Activated naive CD4-positive, alpha-beta T cell treated with anti-CD3 and anti-CD28 coated beads, Interleukin-2, amount 50 U/mL, for 72 hours (primary cell): ENCODE results near the gene PSTPIP1. TPM values are rescaled to one million over a fixed set of nuclear protein-coding genes. Genes with fewer than 3 reads are reported as not detected.

Source experiments
- ATAC-seq, 2 donors: fragments of 150-1000 bp; cut with Tn5 transposase; 2 replicates each; pipeline ENCODE4 v1.10.0; 2021; ENCODE audit warnings: mild to moderate bottlenecking in 2 of 2, moderate library complexity in 2 of 2
- DNase-seq, 2 donors: peaks; one replicate each; pipeline ENCODE4 v3.0.0; 2021 to 2022; ENCODE audit warnings: low spot score in 2 of 2
- H3K27ac Mint-ChIP-seq, 2 donors: one replicate each; pipeline ENCODE4 v1.8.0; 2022; ENCODE audit warnings: mild to moderate bottlenecking in 2 of 2, mixed read lengths in 2 of 2
- H3K36me3 Mint-ChIP-seq, 2 donors: one replicate each; pipeline ENCODE4 v1.8.0; 2022; ENCODE audit warnings: mixed read lengths in 2 of 2
- H3K9me3 Mint-ChIP-seq, 2 donors: one replicate each; pipeline ENCODE4 v1.8.0; 2022; ENCODE audit warnings: mixed read lengths in 2 of 2
- total RNA-seq, 2 donors: library from RNA; stranded (reverse); gene quantifications; one replicate each; pipeline ENCODE4 v1.2.3, GENCODE V29; 2022

PSTPIP1 gene
- total RNA-seq, 2 donors from 2014 or later: 95.5 to 149 TPM

DNA sequence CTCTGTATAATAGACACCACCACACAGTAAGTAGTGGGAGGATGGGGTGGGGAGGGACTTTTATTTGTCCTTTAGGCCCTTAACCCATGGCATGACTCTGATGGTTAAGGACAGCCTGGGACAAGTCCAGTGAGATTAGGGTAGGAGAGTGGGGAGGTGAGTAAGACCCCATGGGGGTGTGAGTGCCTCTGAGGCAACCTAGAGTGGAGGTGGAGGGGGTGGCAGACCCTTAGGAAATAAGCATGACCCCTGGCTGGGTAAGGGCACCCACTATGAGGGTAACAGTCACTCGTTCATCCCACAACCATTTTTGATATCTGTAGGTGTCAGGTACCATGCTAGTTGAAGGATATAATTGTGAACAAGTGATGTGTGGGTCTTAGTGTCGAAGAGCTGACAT, 21.0 kb upstream of the PSTPIP1 start:
- ATAC-seq: no peak
- H3K36me3 Mint-ChIP-seq: no peaks in the 10 kb centered on the region
- H3K27ac Mint-ChIP-seq: no peak overlapping the region
- peaks cover 3 to 5% of the 10 kb centered on the region in 2 donors for H3K9me3 Mint-ChIP-seq
- no peak for DNase-seq

GRCh38 chr15:76974456-76975036, 20.4 kb upstream of the PSTPIP1 start:
- DNase-seq (no peak), ATAC-seq (no peak)
- peaks cover 0 to 1% of the 10 kb centered on the region in 2 donors for H3K36me3 Mint-ChIP-seq
- peaks cover 3 to 6% of the 10 kb centered on the region in 2 donors for H3K9me3 Mint-ChIP-seq
- H3K27ac Mint-ChIP-seq: no peak overlapping the region

DNA sequence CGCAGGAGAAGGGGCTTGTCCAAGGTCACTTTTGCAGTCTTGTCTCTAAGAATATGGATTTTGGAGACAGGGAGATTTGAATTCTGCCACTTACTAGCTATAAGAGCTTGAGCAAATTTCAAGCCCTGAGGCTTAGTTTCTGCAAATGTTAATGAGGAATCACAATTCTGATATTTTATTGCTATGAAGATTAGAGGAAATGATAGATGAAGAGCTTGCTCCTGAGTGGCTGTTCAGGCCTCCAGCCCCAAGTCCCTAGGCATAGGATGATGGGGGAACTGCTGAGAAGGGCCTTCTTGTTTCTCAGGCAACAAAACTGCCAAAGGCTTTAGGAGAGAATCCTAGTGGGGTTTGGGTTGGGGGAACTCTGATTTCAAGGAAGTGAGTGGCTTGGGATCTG, 18.8 kb upstream of the PSTPIP1 start:
- no peak overlapping the region for H3K27ac Mint-ChIP-seq
- H3K9me3 Mint-ChIP-seq: peaks cover 3 to 10% of the 10 kb centered on the region in 2 donors
- peaks cover 0 to 6% of the 10 kb centered on the region in 2 donors for H3K36me3 Mint-ChIP-seq
- ATAC-seq: no peak
- no peak for DNase-seq

- no peak overlapping the region for H3K27ac Mint-ChIP-seq
- peaks cover 3 to 10% of the 10 kb centered on the region in 2 donors for H3K9me3 Mint-ChIP-seq
- ATAC-seq: peak; percentile 88 to 96
Measured at GRCh38 chr15:76976572-76977270, 18.2 kb upstream of the PSTPIP1 start.

GRCh38 chr15:76978522-76979330, 16.2 kb upstream of the PSTPIP1 start:
- DNase-seq (no peak), ATAC-seq (no peak)
- H3K9me3 Mint-ChIP-seq: peaks cover 3 to 10% of the 10 kb centered on the region in 2 donors
- H3K27ac Mint-ChIP-seq: no peak overlapping the region
- H3K36me3 Mint-ChIP-seq: peaks cover 0 to 6% of the 10 kb centered on the region in 2 donors

More at GRCh38 chr15:76976572-76977270, 18.2 kb upstream of the PSTPIP1 start:
- no peak for DNase-seq
- H3K36me3 Mint-ChIP-seq: peaks cover 0 to 6% of the 10 kb centered on the region in 2 donors

DNA sequence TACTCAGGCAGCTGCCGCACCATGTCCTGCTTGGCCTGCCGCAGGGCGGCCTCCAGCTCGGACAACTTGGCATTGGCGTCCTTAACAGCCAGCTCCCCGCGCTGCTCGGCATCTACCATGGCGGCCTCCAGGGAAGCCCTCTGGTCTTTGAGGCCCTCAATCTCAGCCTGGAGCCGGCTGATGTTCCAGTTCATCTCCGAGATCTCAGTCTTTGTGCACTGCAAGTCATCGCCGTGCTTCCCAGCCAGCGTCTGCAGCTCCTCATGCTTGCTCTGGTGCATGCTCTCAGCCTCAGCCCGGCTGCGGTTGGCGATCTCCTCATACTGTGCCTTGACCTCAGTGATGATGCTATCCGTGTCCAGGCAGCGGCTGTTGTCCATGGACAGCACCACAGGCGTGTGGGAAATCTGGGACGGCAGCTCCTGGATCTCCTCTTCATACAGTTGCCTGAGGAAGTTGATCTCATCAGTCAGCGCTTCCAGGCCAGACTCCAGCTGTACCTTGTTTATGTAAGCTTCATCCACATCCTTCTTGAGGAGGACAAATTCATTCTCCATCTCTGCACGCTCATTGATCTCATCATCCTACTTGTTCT, 15.5 kb upstream of the PSTPIP1 start:
- peaks cover 0 to 6% of the 10 kb centered on the region in 2 donors for H3K36me3 Mint-ChIP-seq
- H3K27ac Mint-ChIP-seq: no peak overlapping the region
- peaks cover 3 to 10% of the 10 kb centered on the region in 2 donors for H3K9me3 Mint-ChIP-seq
- ATAC-seq: no peak
- no peak for DNase-seq

DNA sequence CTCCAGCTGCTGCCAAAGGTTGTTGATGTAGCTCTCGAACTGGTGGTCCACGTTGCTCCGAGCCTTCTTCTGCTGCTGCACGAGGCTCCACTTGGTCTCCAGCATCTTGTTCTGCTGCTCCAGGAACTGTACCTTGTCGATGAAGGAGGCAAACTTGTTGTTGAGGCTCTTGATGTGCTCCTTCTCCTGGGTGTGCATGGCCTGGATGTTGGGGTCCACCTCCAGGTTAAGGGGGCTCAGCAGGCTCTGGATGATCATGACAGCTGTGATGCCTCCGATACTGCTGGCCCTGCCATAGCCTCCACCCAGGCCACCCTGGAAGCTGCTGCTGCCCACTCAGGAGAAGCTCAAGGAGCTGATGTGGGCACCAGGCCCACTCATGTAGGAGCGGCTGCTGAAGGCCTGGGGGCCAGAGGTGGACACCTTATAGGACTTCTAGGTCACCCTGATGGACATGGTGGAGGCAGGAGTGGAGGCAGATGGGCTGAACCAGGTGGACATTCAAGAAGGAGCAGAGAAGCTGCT, 14.9 kb upstream of the PSTPIP1 start:
- ATAC-seq (no peak), DNase-seq (no peak)
- no peak overlapping the region for H3K27ac Mint-ChIP-seq
- H3K36me3 Mint-ChIP-seq: peaks cover 0 to 6% of the 10 kb centered on the region in 2 donors
- H3K9me3 Mint-ChIP-seq: peaks cover 3 to 10% of the 10 kb centered on the region in 2 donors

DNA sequence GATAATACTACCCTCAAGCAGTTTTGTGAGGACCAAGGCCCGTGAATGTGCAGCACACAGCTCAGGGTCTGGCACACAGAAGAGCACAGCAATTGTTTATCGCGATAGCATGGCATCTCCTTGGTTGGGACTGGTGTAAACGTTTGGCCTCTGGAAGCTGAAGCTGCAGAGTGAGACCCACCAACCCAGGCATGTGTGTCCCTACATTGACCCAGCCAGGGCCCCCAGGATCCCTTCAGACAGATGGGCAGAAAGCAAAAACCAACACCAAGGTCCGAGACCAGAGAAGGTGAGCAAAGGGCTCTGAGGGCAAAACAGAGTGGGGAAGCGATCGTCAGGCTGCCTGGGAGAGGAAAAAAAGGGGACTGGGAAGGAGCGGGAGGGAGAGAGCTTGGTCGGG, 12.6 kb upstream of the PSTPIP1 start:
- Mint-ChIP-seq H3K36me3 (peaks cover 0 to 6% of the 10 kb centered on the region in 2 donors), H3K9me3 (peaks cover 3 to 10% of the 10 kb centered on the region in 2 donors), H3K27ac (peak overlapping the region in 1 of 2 donors; percentile 40)
- ATAC-seq (no peak), DNase-seq (no peak)

- ATAC-seq: no peak
- Mint-ChIP-seq H3K9me3 (peaks cover 3 to 8% of the 10 kb centered on the region in 2 donors), H3K27ac (peak overlapping the region in 1 of 2 donors; percentile 40), H3K36me3 (peaks cover 0 to 6% of the 10 kb centered on the region in 2 donors)
- DNase-seq: no peak
Measured at GRCh38 chr15:76982756-76983155, 12.2 kb upstream of the PSTPIP1 start.

GRCh38 chr15:76983590-76984375, 11.1 kb upstream of the PSTPIP1 start:
- peaks cover 0 to 5% of the 10 kb centered on the region in 2 donors for H3K9me3 Mint-ChIP-seq
- DNase-seq: no peak
- ATAC-seq: no peak
- H3K27ac Mint-ChIP-seq: no peak overlapping the region
- peaks cover 0 to 6% of the 10 kb centered on the region in 2 donors for H3K36me3 Mint-ChIP-seq

- Mint-ChIP-seq H3K27ac (no peak overlapping the region), H3K36me3 (no peaks in the 10 kb centered on the region), H3K9me3 (no peaks in the 10 kb centered on the region)
- no peak for ATAC-seq
- no peak for DNase-seq
Measured at GRCh38 chr15:76986743-76987142, 8.2 kb upstream of the PSTPIP1 start.

DNA sequence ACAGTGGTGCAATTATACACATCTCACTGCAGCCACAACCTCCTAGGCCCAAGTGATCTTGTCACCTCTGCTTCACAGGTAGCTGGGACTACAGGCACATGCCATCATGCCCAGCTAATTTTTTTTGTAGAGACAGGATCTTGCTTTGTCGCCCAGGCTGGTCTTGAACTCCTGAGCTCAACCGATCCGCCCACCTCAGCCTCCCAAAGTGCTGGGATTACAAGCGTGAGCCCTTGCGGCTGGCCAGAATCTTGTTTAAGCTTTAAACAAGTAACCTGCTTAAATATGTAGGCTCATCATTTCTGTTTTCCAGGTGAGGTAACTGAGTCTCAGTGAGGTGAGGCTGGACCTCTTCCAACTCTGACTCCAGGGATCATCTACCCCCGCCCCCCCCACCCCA, 7.7 kb upstream of the PSTPIP1 start:
- Mint-ChIP-seq H3K27ac (peak overlapping the region; percentile 86 to 92), H3K9me3 (no peaks in the 10 kb centered on the region), H3K36me3 (no peaks in the 10 kb centered on the region)
- DNase-seq: no peak
- ATAC-seq: no peak

DNA sequence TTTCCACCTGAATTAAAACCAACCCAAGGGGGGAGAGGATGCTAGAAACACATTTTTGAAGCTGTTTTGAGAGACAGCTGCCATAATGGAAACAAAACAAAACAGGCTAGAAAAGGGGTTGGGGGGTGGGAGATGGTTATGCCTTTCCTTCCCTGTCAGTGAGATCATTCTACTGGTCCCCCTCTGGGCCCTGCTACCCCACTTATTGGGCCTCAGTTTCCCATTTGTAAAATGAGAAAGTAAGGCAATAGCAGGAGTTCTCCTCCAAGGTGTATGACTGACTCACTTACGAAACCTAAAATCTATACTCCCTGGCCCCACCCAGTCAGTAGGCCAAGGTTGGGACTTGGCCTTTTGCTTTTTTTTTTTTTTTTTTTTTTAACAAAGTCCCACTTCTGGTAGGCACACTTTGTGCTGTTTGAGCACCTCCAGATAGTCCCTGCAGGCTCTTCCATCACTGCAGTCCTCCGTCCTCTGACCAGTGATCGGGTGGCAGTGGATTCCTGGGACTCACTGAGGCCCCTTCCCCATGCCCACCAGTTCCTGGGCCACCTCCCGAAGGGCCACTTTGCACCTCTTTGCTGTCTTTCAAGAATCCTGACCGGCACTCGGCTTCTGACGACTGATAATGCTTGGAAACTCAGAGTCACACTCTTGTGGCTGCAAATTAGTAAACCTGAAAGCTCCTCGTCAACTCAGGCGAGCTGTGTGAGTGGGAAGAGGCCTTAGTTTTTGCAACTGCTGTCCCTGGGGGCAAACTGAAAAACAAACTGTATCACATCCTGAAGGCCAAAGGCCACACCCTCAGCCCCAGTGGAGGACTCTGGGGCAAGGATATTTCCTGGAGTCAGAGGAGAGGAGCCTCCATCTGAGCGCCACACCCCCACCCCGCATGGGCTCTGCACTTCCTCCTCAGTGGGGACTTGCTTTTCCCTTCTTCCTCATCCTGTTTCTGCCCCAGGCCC, 6.7 kb upstream of the PSTPIP1 start:
- H3K36me3 Mint-ChIP-seq: no peaks in the 10 kb centered on the region
- H3K9me3 Mint-ChIP-seq: no peaks in the 10 kb centered on the region
- ATAC-seq (peak; percentile 91 to 95), DNase-seq (peak; percentile 77 to 87)
- peak overlapping the region; percentile 86 to 92 for H3K27ac Mint-ChIP-seq

- ATAC-seq: no peak
- Mint-ChIP-seq H3K36me3 (no peaks in the 10 kb centered on the region), H3K27ac (peak overlapping the region; percentile 86 to 92), H3K9me3 (no peaks in the 10 kb centered on the region)
- peak in 1 of 2 donors; percentile 55 for DNase-seq
Measured at GRCh38 chr15:76988867-76989780, 5.8 kb upstream of the PSTPIP1 start.
